22Rv1 (cell line): ENCODE measurements around the gene CD8A.
A peak's percentile ranks its signal among the peaks of the same experiment; 100 is the strongest.

Experiments
- H3K27ac ChIP-seq: fragments of 450-650 bp; 2 replicates; pipeline ENCODE4 v1.5.1; 2017
- CTCF ChIP-seq: fragments of 450-650 bp; IDR thresholded peaks from 2 replicates; pipeline ENCODE4 v1.5.1; 2017; ENCODE audit warnings: mild to moderate bottlenecking
- ZFX ChIP-seq: fragments of 450-650 bp; IDR thresholded peaks from 2 replicates; pipeline ENCODE4 v1.6.1; 2017; ENCODE audit warnings: antibody characterized with exemption, borderline replicate concordance

Gene CD8A

DNA sequence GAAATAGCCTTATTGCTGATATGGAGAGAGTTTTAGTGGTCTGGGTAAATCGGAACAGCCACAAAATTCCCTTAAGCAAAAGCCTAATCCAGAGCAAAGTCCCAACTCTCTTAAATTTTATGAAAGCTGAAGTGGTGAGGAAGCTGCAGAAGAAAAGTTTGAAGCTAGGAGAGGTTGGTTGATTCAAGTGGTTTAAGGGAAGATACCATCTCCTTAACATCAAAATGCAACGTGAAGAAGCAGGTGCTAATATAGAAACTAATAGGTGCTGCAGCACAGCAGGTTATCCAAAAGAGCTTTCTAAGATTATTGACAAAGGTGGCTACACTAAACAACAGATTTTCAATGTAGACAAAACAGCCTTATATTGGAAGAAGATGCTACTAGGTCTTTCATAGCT is 28.2 kb upstream of the CD8A start:
- TF ChIP-seq ZFX (no peak), CTCF (no peak)
- no peak overlapping the region for H3K27ac ChIP-seq

GRCh38 chr2:86818114-86818801 is 27.5 kb upstream of the CD8A start:
- no peak overlapping the region for H3K27ac ChIP-seq
- TF ChIP-seq ZFX (no peak), CTCF (no peak)

GRCh38 chr2:86815611-86816010 is 24.9 kb upstream of the CD8A start:
- TF ChIP-seq CTCF = no peak
- no peak for TF ChIP-seq ZFX
- no peak overlapping the region for H3K27ac ChIP-seq

GRCh38 chr2:86809481-86810121 is 18.9 kb upstream of the CD8A start:
- no peak for TF ChIP-seq CTCF
- no peak for TF ChIP-seq ZFX
- no peak overlapping the region for H3K27ac ChIP-seq

GRCh38 chr2:86808315-86809161 is 17.8 kb upstream of the CD8A start:
- TF ChIP-seq ZFX = no peak
- TF ChIP-seq CTCF = peak; percentile 83
- peak overlapping the region; percentile 40 for H3K27ac ChIP-seq

DNA sequence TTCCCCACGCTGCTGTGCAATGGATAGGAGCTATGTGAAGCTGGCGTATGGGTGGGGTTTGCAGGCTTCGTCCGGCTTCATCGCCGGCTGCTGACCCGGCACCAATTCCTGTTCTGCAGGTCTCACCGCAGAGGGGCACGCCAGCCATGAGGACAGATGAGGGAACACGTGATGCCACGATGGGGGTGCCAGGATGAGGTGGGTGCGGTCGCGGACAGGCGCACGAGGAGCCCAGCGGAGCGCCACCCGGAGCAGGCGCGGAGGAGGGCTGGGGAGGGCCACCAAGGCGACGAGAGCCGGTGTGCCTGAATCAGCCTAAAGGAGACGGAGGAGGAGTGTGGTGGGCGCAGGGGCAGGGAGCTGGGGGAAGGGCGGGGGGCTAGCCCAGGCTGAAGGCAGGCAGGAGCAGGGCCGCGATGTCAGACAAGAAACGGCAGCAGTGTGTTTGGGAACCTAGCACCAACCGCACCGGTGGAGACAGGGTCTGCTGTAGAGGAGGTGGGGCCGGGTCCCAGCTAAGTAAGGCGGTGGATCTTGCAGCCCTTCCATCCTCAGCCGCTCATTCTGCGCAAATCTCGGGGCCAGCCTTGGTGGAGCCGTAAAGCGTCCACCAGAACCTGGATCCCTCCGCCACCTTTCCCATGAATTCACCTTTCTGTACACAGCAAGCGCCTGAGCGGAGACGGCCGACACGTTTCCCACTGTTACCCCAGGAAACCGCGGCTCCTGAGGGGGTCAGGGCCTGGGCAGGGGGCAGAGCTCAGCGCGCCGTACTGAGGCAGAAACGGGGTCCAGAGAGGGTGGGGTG is 17.0 kb upstream of the CD8A start:
- H3K27ac ChIP-seq = peak overlapping the region; percentile 40
- TF ChIP-seq CTCF (no peak), ZFX (no peak)
